T-helper 9 cell (primary cell): ENCODE data around the gene UGT3A1.
A peak's percentile ranks its signal among the peaks of the same experiment; 100 is the strongest.
"Not testable (repeated sequence)": the region's sequence is repeated elsewhere in the genome, so short reads cannot be mapped to it uniquely, and the experiment has no call there.

Experiments
- DNase-seq: peaks from one replicate; pipeline ENCODE4 v3.0.0-alpha.2; 2020

UGT3A1 gene

DNA sequence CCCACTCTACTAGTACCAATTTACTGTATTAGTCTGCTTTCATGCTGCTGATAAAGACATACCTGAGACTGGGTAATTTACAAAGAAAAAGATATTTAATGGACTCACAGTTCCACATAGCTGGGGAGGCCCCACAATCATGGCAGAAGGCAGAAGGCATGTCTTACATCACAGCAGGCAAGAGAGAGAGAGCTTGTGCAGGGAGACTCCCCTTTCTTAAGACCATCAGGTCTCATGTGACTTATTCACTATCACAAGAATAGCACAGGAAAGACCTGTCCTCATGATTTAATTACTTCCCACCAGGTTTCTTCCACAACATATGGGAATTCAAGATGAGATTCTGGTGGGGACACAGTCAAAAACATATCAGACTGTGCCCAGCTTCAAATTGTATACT lies 11.5 kb downstream of the UGT3A1 start:
- no peak for DNase-seq

DNA sequence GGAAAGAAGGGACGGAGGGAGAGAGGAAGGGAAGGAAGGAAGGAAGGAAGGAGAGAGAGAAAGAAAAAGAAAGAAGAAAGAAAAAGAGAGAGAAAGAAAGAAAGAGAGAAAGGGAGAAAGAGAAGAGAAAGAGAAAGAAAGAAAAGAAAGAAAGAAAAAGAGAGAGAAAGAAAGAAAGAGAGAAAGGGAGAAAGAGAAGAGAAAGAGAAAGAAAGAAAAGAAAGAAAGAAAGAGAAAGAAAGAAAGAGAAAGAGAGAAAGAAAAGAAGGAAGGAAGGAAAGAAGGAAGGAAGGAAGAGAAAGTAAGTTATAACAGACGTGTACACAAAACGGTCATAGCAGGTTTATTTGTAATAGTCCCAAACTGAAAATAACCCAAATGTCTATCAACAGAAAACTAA lies 14.3 kb downstream of the UGT3A1 start:
- not testable (repeated sequence) for DNase-seq

DNA sequence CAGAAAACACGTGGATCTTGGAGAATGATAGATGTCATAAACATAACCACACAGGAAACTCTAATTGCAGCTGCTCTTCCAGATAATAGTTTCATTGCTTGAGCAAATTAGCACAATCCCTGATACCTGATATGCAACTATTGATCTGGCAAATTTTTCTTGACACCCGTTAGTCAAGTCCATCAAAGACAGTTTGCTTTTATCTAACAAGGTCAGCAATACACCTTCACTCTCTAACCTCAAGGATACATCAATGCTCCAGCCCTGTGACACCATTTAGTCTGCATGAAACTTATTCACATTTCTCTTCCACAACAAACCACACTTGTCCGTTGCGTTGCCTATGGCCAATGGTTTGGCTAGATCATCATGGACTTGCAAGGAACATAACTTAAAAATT lies 16.6 kb downstream of the UGT3A1 start:
- no peak for DNase-seq

DNA sequence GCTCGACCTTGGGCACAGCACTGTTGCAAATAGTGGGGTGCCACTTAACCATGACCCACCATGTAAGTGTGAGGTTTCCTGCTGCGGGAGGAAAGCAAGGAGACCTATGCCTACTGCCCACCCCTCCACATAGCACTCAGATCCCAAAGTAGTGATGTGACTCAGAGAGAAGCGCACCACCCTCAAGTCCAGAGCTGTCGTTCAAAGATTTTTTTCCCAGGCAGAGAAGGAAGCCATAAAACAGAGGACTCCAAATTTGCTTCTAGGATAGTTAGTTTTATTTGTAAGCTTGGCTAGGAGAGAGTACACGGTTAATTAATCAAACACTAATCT lies 19.3 kb downstream of the UGT3A1 start:
- DNase-seq: no peak

DNA sequence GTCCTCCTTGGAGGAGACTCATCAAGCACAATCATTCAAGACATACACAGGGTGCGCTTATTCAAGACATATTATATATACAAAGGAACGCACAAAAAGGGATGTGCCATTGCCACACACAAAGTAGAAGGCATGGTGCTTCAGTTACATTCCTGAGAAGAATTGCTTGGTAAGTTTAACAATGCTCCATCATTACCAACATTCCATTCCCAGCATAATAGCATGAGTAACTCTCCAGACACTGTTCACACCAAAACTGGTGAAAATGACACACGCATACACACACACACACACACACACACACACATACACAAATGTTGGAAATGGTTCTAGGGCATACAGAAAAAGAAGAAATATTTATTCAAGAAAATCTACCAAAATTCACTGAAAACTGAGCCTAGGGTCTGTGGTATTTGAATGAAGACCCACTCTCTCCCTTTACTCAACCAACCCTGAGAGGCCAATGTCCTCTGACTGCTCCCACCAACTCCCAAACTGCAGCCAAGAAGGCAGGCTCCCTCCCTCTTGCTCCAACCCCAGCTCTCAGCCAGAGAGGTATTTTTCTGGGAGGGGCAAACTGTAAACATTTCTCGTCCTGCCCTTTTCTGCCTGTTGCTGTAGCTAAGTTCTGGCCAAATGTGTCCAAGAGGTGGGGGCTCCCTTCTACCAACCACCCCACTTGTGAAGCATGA lies 19.9 kb downstream of the UGT3A1 start:
- no peak for DNase-seq

DNA sequence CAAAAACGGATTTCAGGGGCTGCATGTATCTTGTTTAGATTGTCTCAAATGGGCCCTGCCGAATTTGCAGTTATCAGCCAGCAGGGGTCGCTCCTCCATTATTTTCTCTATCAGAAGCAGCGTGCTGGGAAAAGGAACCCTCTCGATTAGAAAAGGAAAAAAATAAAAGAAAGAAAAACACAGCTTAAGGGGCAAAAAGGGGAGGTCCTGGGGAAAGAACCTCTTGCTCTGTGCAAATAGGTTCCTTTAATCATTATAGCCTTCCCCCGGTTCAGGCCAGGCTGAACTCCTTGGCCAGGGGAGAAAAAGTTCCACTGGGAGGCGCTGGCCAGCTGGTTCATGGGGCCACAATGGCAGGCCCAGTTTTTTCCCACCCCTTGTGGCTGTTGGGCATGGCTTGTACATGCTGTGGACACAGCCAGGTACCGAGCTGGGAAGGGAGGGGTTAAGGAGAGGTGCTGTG lies 27.8 kb downstream of the UGT3A1 start:
- no peak for DNase-seq

DNA sequence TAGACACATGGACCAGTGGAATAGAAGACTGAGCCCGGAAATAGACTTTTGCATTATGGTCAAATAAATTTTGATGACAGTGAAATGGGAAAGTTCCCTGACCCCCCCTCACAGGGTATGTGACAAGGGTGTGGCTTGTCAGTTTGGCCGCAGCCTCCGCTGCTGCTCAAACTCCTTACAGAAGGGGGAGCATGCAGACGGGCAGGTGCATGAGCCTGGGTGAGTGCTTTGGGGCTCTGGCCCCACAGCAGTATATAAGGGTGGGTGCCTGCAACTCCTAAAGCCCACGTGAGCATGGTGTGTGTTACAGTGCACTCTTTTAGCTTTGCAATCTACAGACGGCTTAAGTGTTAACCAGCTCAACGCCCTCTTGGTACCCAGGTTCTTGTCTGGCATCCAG lies 30.9 kb downstream of the UGT3A1 start:
- no peak for DNase-seq

GRCh38 chr5:35956429-35956828 lies 34.8 kb downstream of the UGT3A1 start:
- DNase-seq: no peak

DNA sequence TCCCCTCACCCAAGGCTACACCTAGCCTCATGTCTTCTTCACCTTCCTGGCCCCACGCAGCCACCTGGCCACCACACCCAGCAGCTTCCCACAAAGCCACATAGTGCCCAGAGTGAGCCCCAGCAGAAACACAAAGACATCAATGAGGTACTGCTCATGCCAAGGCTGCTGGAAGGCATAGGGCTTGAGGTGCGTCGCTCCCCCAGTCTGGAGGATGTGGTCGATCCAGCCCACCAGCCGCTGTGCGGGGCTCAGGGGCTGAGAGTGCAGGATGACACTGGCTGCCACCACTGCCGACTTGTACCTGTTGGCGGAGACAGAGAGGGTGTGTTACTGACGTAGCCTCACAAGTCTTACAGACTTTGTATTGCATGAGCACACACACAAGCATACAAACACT lies 37.0 kb downstream of the UGT3A1 start:
- no peak for DNase-seq

- no peak for DNase-seq
These were observed 44.1 kb downstream of the UGT3A1 start for GRCh38 chr5:35947085-35947484.

DNA sequence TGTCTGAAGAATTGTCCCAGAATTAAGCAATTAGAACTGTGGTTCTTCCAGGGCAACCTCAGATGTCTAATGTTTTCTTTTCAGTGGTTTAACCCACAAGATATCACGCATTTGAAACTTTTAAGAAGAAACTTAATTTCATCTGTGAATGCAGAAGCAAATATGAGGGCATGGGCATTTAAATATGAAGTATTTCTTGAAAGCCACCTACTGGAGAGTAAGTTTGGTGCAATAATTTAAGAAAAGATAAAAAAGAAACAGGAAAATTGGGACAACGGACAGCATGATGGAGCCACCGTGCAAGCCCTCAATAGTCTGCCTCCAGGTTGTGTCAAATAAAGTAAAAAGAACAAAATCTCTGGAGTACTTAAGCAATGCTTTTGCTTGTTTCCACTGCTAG lies 51.6 kb downstream of the UGT3A1 start:
- no peak for DNase-seq

DNA sequence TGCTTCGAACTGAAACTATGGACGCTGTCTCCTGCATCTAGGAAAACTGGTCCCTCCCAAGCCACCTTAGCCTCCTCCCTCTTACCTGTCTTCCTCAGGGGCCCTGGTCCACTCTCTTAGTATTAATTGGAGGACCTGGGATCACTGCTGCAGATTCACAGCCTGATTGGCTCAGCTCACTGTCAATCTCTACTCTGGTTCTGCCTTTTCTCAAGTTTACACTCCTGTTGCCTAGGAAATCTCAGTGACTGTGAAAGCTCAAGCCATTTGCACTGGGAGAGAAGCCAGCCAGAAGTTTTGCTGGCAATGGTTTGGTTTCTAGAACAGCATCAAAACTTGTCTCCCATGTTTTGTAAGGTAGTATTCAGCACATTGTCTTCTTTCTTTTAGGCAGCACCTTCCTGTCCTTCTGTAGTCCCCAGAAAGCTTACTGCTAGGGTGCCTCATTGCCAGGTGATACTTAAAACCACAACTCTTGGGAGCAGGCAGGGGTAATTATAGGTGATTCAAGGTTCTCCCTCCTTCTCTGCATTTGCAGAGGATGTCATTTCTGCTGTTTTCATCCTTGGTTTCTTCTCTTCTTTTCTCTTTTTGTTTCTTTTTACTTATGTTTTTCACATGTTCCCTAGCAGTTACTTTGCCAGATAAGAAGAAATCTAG lies 52.5 kb downstream of the UGT3A1 start, which contains the start of gene CAPSL:
Gene CAPSL (minus strand): TSS at position 55 of the 660 bp plus-strand sequence. CDS start 17,502 bp downstream, outside the sequence.
- DNase-seq: no peak

- DNase-seq: peak; percentile 53
These were observed 64.7 kb downstream of the UGT3A1 start for GRCh38 chr5:35926389-35927051.

- DNase-seq: peak; percentile 71
These were observed 66.1 kb downstream of the UGT3A1 start for GRCh38 chr5:35924950-35925722.

DNA sequence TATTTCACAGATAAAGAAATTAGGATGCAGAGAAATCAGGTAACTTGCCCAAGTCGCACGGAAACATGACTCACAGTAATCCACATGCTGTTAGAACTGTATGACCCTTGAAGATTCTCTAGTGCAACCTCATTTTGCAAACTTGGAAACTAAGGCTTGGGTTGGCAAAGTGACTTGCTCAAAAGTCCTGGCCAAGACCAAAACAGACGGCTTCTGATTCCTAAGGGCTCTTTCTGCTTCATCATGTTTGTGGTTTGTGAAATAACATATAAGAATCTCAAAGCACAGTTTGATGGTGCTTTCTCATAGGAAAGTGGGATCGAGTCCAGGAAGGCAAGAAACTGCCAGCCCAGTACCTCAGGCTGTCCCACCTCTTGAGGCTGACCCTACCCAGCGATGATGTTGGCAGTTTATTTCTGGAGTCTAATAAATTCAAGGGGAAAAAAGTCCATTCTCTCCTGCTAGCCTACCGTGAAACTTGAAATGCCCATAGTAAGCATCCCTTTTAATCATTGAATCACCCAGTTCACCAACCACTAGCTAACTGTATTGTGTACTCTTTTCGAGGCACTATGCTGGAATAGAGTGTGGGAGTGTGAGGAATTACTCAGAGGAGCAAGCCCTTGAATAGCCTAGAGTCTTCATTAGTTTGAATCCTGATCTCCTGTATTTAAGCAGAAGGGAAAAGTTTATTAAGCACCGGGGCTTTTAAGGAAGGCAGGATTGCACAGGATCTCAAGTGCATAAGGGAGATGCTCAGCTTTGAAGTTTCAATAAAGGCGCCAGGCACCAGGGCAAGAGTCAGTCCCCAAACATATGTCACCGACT lies 66.9 kb downstream of the UGT3A1 start:
- no peak for DNase-seq

DNA sequence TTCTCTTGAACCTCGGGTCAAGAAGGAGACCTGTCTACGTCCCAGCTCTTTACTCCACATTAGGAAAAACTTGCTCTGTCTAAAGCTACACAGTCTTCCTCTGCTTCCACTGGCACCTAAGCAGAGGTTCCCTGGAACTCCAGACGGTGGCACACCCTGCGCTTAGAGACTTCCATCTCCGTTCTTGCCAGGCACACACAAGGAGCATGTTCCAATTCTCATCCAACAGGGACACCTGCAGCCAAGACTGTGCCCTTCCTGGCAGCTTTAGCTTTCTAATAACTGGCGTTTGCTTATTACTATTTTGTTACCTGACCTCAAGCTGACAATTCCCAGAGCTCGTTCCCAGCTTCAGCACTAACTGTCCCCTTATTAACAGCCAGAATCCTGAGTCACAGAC lies 68.7 kb downstream of the UGT3A1 start:
- DNase-seq: no peak

DNA sequence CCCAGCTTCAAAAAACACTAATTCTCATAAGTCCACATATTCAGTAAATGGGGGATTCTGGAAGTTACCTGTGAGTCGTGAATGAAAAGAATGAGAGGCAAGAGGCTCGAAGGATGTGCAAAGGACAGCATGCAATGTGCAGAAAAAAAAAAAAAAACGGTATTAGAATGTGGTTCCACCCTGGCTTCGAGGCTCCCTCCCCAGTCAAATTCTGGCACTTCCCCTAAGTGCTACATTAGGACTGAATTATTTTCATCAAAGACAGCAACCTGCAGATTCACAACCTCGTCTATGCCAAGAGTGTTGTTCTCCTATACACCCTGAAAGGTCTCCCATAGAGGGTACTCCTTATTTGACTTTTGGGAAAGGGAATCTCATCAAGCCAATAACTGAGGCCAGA lies 69.3 kb downstream of the UGT3A1 start:
- no peak for DNase-seq

GRCh38 chr5:35920890-35921289 lies 70.3 kb downstream of the UGT3A1 start:
- DNase-seq: no peak

DNA sequence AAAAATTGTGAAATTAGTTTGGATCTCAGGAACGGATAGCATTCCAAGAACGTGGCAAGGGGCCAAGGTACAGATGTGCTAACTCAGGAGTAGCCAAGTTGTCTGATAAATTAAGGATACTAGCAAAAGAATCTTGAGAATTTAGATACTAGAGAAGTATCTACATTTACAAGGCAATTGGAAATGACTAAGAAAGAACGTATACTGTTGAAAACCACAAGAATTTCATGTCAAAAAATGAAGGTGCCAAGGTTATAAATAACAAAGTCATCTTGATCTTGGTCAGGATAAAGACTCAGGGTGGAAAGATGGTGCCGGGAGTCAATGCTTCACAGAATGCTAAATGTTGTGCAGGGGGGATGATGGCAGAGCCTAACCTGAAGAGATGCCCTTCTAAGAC lies 72.0 kb downstream of the UGT3A1 start:
- DNase-seq: no peak

GRCh38 chr5:35908814-35909213 lies 82.4 kb downstream of the UGT3A1 start:
- no peak for DNase-seq

DNA sequence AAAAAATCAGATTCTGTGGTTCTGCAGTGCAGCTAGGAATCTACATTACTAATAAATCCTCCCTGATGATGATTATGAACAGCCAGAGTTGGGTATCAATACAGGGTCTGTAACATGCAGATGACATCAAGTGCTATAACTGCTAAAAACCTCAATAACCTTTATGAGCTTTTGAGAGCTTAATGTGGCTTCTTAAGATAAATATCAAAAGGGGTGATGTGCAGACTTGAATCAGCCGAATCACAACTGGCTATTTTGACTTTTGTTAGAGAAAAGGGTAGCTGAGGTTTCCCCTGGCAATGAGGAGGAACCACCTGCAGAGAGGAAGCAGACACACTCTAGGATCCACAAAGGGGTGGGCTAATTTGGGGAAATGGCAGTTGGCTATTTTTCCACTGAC lies 83.0 kb downstream of the UGT3A1 start:
- no peak for DNase-seq

GRCh38 chr5:35904443-35905132 lies 86.6 kb downstream of the UGT3A1 start:
- no peak for DNase-seq
